Peyer's patch (tissue), 4 donors: ENCODE measurements around the gene MGMT. TPM values are rescaled to one million over a fixed set of nuclear protein-coding genes. Genes with fewer than 3 reads are reported as not detected.

Source experiments
- DNase-seq, 3 donors: peaks; one replicate each; pipeline ENCODE4 v3.0.0-alpha.2; 2017 to 2019
- H3K27ac ChIP-seq, 4 donors: fragments of 200-600 bp; sonication (generic); one replicate each; pipeline ENCODE4 v1.5.1; 2016 to 2019
- H3K27me3 ChIP-seq, 2 donors: fragments of 200-600 bp; sonication (generic); one replicate each; pipeline ENCODE4 v1.5.1; 2019
- H3K36me3 ChIP-seq, 3 donors: fragments of 200-600 bp; sonication (generic); one replicate each; pipeline ENCODE4 v1.5.1; 2016 to 2019
- H3K4me1 ChIP-seq, 4 donors: fragments of 200-600 bp; sonication (generic); one replicate each; pipeline ENCODE4 v1.5.1; 2016 to 2019
- H3K4me3 ChIP-seq, 4 donors: fragments of 200-600 bp; sonication (generic); 1 replicate in 3 of 4; 2 replicates in 1 of 4; pipeline ENCODE4 v1.5.1; 2016 to 2019; ENCODE audit warnings: mild to moderate bottlenecking in 1 of 4
- H3K9me3 ChIP-seq, 4 donors: fragments of 200-600 bp; sonication (generic); one replicate each; pipeline ENCODE4 v1.5.1; 2016 to 2019; ENCODE audit warnings: mild to moderate bottlenecking in 1 of 4
- POLR2A ChIP-seq, 2 donors: fragments of 450-650 bp; IDR thresholded peaks; one replicate each; pipeline ENCODE4 v1.5.1; 2017; ENCODE audit warnings: antibody characterized with exemption in 2 of 2, mild to moderate bottlenecking in 2 of 2, moderate library complexity in 2 of 2
- total RNA-seq, 4 donors: library from RNA; depleted of rRNA; stranded (reverse); fragments of >200 nt; gene quantifications; one replicate each; pipeline ENCODE4 v1.1.0, GENCODE V29; 2016
- TF ChIP-seq, protein P1 (sequence below), 6 experiments: fragments of 450-650 bp in 4 of 6; fragments of 200-600 bp in 2 of 6; sonication (generic) in 1 of 6; IDR thresholded peaks; one replicate each; pipeline ENCODE4 v1.5.1; 2017 to 2019; ENCODE audit warnings: antibody characterized with exemption in 6 of 6, mild to moderate bottlenecking in 3 of 6, moderate library complexity in 1 of 6

Gene MGMT
- total RNA-seq, 4 donors from 2014 or later, result 24.5 to 43.7 (median 35.3) TPM

DNA sequence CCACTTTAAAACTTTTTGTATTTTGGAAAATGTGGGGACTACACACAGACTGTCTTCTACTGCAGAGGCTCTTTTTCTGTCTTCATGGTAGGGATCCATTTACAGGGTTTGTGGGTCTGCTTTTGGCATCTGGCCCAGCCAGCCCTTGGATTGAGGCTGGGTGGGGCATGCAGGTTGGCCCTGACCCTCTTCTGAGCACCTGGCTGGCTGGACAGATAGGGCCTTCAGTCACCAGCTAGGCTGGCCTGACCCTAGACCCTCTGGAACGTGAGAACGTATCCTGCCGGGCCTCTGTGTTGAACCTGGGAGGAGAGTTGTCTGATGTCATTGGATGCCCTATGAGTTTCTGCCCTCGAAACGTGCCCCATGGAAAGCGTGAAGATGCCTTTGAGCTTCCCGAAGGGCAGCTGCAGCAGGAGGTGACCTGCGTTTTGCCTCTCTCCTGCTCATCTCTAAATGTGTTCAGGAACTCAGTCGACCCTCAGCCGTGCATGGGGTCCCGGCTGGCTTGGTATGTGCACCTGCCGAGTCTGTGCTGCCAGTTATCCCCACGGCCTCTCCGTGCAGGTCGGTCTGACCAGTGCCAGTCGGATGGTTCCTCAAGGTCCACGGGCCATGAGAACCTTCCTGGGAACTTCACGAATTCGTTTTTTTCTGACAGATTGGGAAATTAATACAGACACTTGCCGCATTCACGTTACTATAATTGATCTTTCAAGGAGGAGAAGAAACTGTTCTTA, 74.9 kb downstream of the MGMT start:
- H3K27ac ChIP-seq, result no peak overlapping the region
- no peaks in the 10 kb centered on the region for H3K4me1 ChIP-seq
- no peaks in the 10 kb centered on the region for H3K9me3 ChIP-seq
- TF ChIP-seq, protein P1, sequence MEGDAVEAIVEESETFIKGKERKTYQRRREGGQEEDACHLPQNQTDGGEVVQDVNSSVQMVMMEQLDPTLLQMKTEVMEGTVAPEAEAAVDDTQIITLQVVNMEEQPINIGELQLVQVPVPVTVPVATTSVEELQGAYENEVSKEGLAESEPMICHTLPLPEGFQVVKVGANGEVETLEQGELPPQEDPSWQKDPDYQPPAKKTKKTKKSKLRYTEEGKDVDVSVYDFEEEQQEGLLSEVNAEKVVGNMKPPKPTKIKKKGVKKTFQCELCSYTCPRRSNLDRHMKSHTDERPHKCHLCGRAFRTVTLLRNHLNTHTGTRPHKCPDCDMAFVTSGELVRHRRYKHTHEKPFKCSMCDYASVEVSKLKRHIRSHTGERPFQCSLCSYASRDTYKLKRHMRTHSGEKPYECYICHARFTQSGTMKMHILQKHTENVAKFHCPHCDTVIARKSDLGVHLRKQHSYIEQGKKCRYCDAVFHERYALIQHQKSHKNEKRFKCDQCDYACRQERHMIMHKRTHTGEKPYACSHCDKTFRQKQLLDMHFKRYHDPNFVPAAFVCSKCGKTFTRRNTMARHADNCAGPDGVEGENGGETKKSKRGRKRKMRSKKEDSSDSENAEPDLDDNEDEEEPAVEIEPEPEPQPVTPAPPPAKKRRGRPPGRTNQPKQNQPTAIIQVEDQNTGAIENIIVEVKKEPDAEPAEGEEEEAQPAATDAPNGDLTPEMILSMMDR (IDR thresholded peaks at IDR 0.05), result no peak
- no peak for TF ChIP-seq POLR2A (IDR thresholded peaks at IDR 0.05)
- H3K27me3 ChIP-seq, result no peaks in the 10 kb centered on the region
- H3K4me3 ChIP-seq, result no peak overlapping the region
- H3K36me3 ChIP-seq, result no peaks in the 10 kb centered on the region
- DNase-seq, result no peak

DNA sequence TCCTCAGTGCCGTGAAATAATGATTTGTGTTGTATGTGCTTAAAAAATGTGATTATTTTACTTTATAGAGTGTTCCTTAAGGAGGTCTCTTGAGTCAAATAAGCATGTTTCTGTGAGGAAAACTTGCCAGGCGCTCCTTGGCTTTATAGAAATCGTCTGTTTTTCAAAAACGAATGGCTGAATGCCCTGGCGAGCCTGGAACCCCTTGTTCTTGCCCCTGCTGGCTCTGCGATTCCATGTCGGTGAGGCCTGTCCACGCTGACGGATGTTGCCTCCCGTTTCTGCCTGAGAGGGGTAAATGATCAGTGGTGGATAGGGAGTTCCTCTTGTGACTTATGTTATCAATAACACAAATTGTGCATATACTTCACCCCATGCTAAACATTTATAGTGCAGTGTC, 75.5 kb downstream of the MGMT start:
- H3K4me1 ChIP-seq, result no peaks in the 10 kb centered on the region
- H3K27me3 ChIP-seq, result no peaks in the 10 kb centered on the region
- no peak for DNase-seq
- H3K36me3 ChIP-seq, result no peaks in the 10 kb centered on the region
- H3K4me3 ChIP-seq, result no peak overlapping the region
- no peak overlapping the region for H3K27ac ChIP-seq
- TF ChIP-seq, protein P1 (IDR thresholded peaks at IDR 0.05), result no peak
- no peak for TF ChIP-seq POLR2A (IDR thresholded peaks at IDR 0.05)
- H3K9me3 ChIP-seq, result no peaks in the 10 kb centered on the region

DNA sequence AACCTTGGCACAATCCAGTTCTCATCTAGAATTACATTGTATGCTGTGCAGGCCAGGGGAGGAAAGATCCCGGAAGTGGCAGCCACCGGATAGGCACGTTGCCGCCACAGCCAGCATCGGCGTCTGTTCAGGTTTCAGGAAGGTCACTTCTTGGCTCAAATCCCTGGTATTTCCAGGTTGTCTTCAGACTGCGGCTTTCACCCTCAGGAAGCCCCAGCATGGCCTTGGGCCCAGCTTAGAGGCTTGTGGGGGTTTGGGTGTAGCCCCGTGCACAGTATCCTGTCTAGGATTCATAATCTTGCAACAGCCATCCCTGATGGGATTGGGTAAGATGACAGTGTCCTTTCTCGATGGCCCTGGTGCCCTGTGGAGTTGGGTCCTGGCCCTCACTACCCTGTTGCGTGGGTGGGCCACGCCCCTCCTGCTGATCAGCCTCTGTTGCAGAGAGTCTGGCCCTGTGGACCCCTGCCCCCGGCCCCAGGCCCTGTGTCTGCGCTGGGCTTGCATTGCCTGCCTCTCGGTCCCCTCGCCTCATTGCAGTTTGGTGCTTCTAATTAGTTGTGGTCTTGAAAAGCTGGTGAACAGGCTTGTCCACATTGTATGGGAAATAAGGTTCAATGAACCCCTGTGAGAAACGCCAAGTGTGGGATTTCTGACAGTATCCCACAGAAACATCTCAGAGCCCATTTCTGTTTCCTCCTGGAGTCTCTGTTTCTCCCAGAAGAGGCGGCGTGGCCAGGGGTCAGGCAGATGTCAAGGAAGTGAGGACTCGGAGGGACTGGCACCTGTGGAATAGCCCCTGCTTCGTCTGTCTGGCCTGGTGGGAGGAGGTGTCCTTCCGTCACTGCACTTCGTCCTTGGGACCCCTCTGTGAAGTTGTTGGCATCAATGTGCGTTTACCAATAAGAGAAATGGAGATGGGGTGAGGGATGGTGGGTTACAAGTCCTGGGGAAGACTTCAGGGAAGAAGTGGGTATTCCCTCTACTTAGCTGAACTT, 77.5 kb downstream of the MGMT start:
- no peak overlapping the region for H3K4me3 ChIP-seq
- H3K36me3 ChIP-seq, result no peaks in the 10 kb centered on the region
- no peaks in the 10 kb centered on the region for H3K27me3 ChIP-seq
- H3K27ac ChIP-seq, result no peak overlapping the region
- no peaks in the 10 kb centered on the region for H3K4me1 ChIP-seq
- no peak for TF ChIP-seq POLR2A (IDR thresholded peaks at IDR 0.05)
- TF ChIP-seq, protein P1 (IDR thresholded peaks at IDR 0.05), result no peak
- no peaks in the 10 kb centered on the region for H3K9me3 ChIP-seq
- no peak for DNase-seq

DNA sequence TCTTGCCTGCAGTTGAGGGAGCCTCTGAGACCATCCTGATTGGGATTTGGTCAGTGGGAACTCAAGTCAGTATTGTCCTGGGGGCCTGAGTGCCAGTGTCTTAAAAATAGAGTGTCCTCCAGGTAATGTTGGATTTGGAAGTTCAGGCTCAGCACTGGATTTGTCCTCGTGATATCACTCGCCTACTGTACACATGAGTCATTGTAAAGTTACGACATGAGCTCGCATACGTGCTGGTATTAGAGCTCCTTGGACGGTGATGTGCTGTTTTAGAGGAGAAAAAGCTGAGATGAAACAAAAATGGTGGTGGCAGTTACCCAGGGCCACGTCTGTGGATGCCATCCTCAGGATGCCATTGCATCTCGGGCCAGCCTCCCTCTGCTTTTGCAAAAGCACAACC, 78.2 kb downstream of the MGMT start:
- no peak overlapping the region for H3K27ac ChIP-seq
- H3K36me3 ChIP-seq, result no peaks in the 10 kb centered on the region
- H3K4me1 ChIP-seq, result no peaks in the 10 kb centered on the region
- TF ChIP-seq, protein P1 (IDR thresholded peaks at IDR 0.05), result no peak
- H3K4me3 ChIP-seq, result no peak overlapping the region
- H3K9me3 ChIP-seq, result no peaks in the 10 kb centered on the region
- DNase-seq, result no peak
- no peaks in the 10 kb centered on the region for H3K27me3 ChIP-seq

DNA sequence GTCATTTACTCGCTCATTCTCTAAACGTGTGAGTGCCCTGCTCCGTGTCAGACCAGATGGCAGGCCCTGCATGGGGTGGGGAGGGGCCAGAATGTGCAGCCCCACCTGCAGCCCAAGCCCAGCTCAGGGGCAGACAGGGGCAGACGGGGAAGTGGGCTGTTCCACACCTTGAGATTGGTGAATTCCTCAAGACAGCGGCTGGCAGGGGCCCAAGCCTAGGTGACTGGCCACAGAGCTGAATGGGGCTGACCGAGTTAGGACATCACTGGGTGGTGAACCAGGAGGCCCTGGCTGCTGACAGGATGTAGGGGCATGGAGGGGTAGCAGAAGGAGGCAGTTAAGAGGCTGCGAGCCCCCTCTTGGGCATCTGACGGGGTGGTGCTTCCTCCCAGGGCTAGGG, 79.1 kb downstream of the MGMT start:
- no peak overlapping the region for H3K4me3 ChIP-seq

More for the DNA sequence above, 79.1 kb downstream of the MGMT start:
- TF ChIP-seq POLR2A (IDR thresholded peaks at IDR 0.05), result no peak
- TF ChIP-seq, protein P1 (IDR thresholded peaks at IDR 0.05), result no peak
- no peak overlapping the region for H3K27ac ChIP-seq
- no peaks in the 10 kb centered on the region for H3K9me3 ChIP-seq
- no peaks in the 10 kb centered on the region for H3K36me3 ChIP-seq
- no peaks in the 10 kb centered on the region for H3K4me1 ChIP-seq
- DNase-seq, result no peak
- H3K27me3 ChIP-seq, result no peaks in the 10 kb centered on the region
